NCI-H1417 treated with DMSO at 0.1 percent for 48 hours (cell line): Measurements from ENCODE around the gene CCDC187.
A peak's percentile ranks its signal among the peaks of the same experiment; 100 is the strongest.

Experiments used
- DNase-seq: peaks from one replicate; lab custom pipeline; 2025; lab: John Stamatoyannopoulos, UW

The CCDC187 gene

GRCh38 chr9:136283291-136284235, 20.3 kb downstream of the CCDC187 start:
- DNase-seq, result peak; percentile 38

GRCh38 chr9:136282272-136282861, 21.5 kb downstream of the CCDC187 start:
- DNase-seq, result no peak

GRCh38 chr9:136281421-136282271, 22.2 kb downstream of the CCDC187 start:
- DNase-seq, result no peak

GRCh38 chr9:136280535-136281315, 23.2 kb downstream of the CCDC187 start:
- no peak for DNase-seq

- DNase-seq, result no peak
Observed at GRCh38 chr9:136279471-136279870, 24.4 kb downstream of the CCDC187 start.

GRCh38 chr9:136278894-136279293, 25.0 kb downstream of the CCDC187 start:
- no peak for DNase-seq

- DNase-seq, result no peak
Observed at GRCh38 chr9:136278221-136278620, 25.7 kb downstream of the CCDC187 start.

- DNase-seq, result no peak
Observed at GRCh38 chr9:136277746-136278145, 26.1 kb downstream of the CCDC187 start.

- DNase-seq, result no peak
Observed at GRCh38 chr9:136276716-136277115, 27.2 kb downstream of the CCDC187 start.

- no peak for DNase-seq
Observed at GRCh38 chr9:136275655-136276429, 28.1 kb downstream of the CCDC187 start.

GRCh38 chr9:136274786-136275654, 28.9 kb downstream of the CCDC187 start:
- no peak for DNase-seq

- DNase-seq, result no peak
Observed at GRCh38 chr9:136273921-136274785, 29.7 kb downstream of the CCDC187 start.

GRCh38 chr9:136273244-136273865, 30.5 kb downstream of the CCDC187 start:
- DNase-seq, result no peak

- DNase-seq, result no peak
Observed at GRCh38 chr9:136270173-136270705, 33.7 kb downstream of the CCDC187 start.

- DNase-seq, result no peak
Observed at GRCh38 chr9:136268735-136269134, 35.2 kb downstream of the CCDC187 start.

GRCh38 chr9:136268318-136268717, 35.6 kb downstream of the CCDC187 start:
- DNase-seq, result no peak

GRCh38 chr9:136267261-136268111, 36.4 kb downstream of the CCDC187 start:
- DNase-seq, result no peak
